NCI-H2227 treated with DMSO at 0.1 percent for 48 hours (cell line): ENCODE data around the gene ATXN7.

ENCODE experiments used
- DNase-seq: peaks from one replicate; lab custom pipeline; 2025; lab: John Stamatoyannopoulos, UW

Gene ATXN7

GRCh38 chr3:63990733-63991132 lies 127.1 kb downstream of the ATXN7 start:
- DNase-seq, result no peak

- no peak for DNase-seq
These were observed 128.0 kb downstream of the ATXN7 start for GRCh38 chr3:63991666-63992065.

GRCh38 chr3:63992516-63993209 lies 129.0 kb downstream of the ATXN7 start:
- no peak for DNase-seq

GRCh38 chr3:63993653-63994079 lies 130.0 kb downstream of the ATXN7 start:
- DNase-seq, result peak; percentile 39

GRCh38 chr3:63995086-63995485 lies 131.4 kb downstream of the ATXN7 start:
- no peak for DNase-seq

GRCh38 chr3:63998852-63999754 lies 135.4 kb downstream of the ATXN7 start:
- DNase-seq, result no peak

GRCh38 chr3:64000453-64001055 lies 136.9 kb downstream of the ATXN7 start:
- DNase-seq, result no peak

- DNase-seq, result no peak
These were observed 138.6 kb downstream of the ATXN7 start for GRCh38 chr3:64002233-64002632.

- DNase-seq, result no peak
These were observed 139.9 kb downstream of the ATXN7 start for GRCh38 chr3:64003589-64003988.

- DNase-seq, result no peak
These were observed 144.3 kb downstream of the ATXN7 start for GRCh38 chr3:64008017-64008416.

GRCh38 chr3:64008487-64009351 lies 145.1 kb downstream of the ATXN7 start:
- no peak for DNase-seq

- no peak for DNase-seq
These were observed 145.9 kb downstream of the ATXN7 start for GRCh38 chr3:64009528-64009927.

GRCh38 chr3:64010199-64010598 lies 146.5 kb downstream of the ATXN7 start:
- no peak for DNase-seq

GRCh38 chr3:64011685-64012084 lies 148.0 kb downstream of the ATXN7 start:
- DNase-seq, result no peak

- DNase-seq, result no peak
These were observed 153.4 kb downstream of the ATXN7 start for GRCh38 chr3:64016941-64017620.

GRCh38 chr3:64019271-64019670 lies 155.6 kb downstream of the ATXN7 start:
- DNase-seq, result no peak

GRCh38 chr3:64019879-64020278 lies 156.2 kb downstream of the ATXN7 start:
- DNase-seq, result no peak

- DNase-seq, result no peak
These were observed 158.3 kb downstream of the ATXN7 start for GRCh38 chr3:64021922-64022321.

GRCh38 chr3:64022451-64023186 lies 159.0 kb downstream of the ATXN7 start:
- no peak for DNase-seq

- DNase-seq, result peak; percentile 66
These were observed 159.7 kb downstream of the ATXN7 start, which contains the start of gene PSMD6 for GRCh38 chr3:64023187-64023860. Gene PSMD6 (minus strand): TSS chr3:64023494. CDS start chr3:64023419, 75 bp downstream.
